ENCODE measurements around the gene CCDC117.
"Not testable (repeated sequence)": the region's sequence is repeated elsewhere in the genome, so short reads cannot be mapped to it uniquely, and the experiment has no call there.

The CCDC117 gene

DNA sequence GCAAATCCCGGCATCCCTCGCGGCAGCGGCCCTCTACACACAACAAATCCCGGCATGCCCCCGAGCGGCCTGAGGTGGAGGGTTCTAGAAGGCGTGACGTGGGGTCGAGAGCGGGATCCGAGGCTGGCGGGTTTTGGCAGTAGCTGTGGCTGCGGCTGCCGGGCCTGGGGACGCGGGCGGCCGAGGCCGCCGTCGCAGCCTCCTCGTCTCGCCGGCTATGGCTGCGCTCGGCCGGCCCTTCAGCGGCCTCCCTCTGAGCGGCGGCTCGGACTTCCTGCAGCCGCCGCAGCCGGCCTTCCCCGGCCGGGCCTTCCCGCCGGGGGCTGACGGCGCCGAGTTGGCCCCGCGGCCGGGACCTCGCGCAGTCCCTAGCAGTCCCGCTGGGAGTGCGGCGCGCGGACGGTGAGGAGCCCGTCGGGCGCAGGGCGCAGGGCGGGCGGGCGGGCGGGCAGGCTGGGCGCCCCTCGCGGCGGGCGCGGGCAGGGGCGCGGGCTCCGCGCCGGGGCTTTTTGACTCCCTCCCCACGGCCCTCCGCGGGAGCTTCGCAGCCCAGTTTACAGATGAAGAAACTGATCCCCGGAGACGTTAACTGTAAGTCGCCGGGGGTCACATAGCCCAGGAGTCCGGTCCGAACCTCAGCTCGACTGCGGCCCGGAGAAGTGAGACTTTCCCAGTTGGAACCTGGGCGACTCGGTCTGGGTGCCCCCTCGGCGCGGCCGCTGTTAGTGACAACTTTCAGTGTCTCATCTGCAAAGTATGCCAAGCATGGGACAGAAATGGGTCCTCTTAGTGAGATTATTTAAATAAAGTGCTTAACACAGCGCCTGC lies at the start of gene CCDC117:
Gene CCDC117, plus strand, starts transcription at position 63 of the 828 bp plus-strand sequence. Its CDS starts 155 bp downstream, at position 218.
- DNase-seq, result peak; percentile 47

DNA sequence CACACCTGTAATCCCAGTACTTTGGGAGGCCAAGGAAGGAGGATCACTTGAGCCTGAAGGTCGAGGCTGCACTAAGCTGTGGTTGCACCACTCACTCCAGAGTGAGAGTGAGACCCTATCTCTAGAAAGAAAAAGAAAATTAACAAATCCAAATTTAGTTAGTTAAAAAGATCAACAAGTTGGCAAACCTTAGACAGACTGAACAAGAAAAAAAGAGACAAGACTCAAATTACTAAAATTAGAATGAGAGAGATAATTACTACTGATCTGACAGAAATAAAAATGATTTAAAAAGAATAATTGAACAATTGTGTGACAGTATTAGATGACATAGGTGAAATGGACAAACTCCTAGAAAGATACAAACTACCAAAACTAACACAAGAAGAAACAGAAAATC lies 44.5 kb upstream of the CCDC117 start:
- no peak for DNase-seq

- DNase-seq, result no peak
These were observed 43.7 kb upstream of the CCDC117 start for GRCh38 chr22:28728621-28729313.

DNA sequence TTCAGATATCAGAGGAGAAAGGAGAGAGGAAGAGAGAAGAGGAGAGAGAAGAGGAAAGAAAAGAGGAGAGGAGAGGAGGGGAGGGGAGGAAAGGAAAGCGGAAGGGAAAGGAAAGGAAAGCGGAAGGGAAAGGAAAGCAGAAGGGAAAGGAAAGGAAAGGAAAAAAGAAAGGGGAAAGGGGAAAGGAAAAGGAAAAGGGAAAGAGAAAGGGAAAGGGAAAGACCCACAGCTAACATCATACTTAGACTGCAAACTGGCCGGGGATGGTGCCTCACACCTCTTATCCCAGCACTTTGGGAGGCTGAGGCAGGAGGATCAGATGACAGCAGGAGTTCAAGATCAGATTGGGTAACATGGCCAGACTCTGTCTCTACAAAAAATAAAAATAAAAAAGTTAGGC lies 42.3 kb upstream of the CCDC117 start:
- DNase-seq, result no peak

DNA sequence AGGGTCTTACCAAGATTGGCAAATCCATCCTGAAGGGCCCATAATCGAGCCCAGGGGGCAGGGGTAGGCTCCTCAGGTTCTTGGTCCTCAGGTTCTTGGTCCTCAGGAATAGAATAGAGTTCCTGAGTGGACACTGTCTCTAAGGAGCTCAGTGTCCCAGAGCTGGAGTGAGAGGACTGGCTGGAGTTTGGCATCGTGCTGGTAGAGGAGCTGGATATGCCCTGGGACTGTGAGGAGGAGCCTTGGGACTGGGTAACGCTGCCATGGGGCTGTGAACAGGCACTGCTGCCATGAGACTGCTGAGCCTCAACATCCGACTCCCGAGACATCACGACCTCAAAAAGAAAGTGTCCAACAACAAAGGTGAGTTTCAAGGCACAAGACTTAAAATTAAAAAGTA lies 38.1 kb upstream of the CCDC117 start:
- no peak for DNase-seq

DNA sequence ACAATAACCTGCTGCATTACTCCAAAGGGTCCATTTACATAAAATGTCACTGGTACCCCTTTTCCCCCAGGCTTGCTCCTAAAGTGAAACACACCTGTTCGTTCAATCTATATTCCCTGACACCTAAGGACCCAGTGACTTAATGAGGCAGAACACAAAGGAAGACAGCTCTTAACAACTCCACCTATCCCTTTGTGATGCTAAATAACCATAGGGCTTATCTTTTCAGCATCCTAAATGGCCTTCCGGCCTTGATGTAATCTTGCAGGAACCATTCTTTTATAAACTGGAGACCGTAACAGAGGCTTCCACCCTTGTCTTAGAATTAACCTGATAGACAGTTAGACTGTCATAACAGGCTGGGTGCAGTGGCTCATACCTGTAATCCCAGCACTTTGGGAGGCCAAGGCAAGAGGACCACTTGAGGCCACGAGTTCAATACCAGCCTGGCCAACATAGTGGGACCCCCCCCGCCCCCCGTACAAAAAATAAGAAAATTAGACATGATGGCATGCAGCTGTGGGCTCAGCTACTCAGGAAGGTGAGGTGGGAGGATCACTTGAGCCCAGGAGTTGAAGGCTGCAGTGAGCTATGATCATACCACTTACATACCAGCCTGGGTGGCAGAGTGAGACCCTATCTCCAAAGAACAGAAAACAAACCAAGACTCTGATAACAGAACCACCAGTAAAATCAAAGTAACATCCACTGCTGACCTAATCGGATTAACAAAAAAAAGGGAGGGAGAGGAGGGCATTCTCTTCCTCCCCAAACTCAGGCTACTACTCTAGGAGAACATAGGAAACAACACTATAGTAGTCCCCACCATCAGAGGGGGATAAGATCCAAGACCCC lies 36.0 kb upstream of the CCDC117 start:
- no peak for DNase-seq

DNA sequence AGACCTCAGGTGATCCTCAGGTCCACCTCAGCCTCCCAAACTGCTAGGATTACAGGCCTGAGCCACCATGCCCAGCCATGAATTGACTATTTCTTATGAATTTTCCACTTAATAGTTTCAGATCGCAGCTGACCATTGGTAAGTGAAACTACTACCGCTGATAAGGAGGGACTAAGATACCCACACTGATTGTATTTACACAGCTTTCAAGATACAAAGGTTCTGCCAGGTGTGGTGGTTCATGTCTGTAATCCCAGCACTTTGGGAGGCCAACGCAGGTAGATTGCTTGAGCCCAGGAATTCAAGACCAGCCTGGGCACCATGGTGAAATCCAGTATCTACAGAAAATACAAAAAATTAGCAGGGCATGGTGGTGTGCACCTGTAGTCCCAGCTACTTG lies 34.8 kb upstream of the CCDC117 start:
- DNase-seq, result no peak

- not testable (repeated sequence) for DNase-seq
These were observed 33.6 kb upstream of the CCDC117 start for GRCh38 chr22:28738876-28739275.

- no peak for DNase-seq
These were observed 31.2 kb upstream of the CCDC117 start for GRCh38 chr22:28741200-28741784.

- DNase-seq, result peak; percentile 84
These were observed 30.5 kb upstream of the CCDC117 start, which contains the start of the genes CHEK2 and HSCB for GRCh38 chr22:28741785-28742561. Gene CHEK2 (minus strand): TSS chr22:28741820. CDS start chr22:28734721, 7,099 bp downstream. Gene HSCB (plus strand): TSS chr22:28742039. CDS start chr22:28742096, 57 bp downstream.

GRCh38 chr22:28742562-28742962 lies 29.9 kb upstream of the CCDC117 start:
- DNase-seq, result no peak

GRCh38 chr22:28743852-28744251 lies 28.6 kb upstream of the CCDC117 start:
- DNase-seq, result no peak

DNA sequence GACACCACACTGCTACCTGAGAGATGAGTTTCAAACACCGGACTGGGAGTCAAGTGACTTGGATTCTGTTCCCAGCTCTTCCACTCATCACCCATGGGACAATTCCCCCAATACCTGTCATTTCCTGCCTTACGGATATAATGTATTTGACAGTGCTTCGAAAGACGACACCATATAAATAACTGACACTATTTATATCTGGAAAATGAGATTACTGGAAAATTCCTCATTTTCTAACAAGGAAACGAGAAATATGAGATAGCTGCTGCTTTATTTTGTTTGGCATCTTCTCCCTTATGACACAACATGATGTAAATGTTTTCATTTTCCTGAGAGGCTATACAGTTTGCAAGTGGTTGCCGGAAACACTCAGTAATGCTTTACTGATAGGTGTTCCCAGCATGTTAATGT lies 22.0 kb upstream of the CCDC117 start:
- DNase-seq, result no peak

DNA sequence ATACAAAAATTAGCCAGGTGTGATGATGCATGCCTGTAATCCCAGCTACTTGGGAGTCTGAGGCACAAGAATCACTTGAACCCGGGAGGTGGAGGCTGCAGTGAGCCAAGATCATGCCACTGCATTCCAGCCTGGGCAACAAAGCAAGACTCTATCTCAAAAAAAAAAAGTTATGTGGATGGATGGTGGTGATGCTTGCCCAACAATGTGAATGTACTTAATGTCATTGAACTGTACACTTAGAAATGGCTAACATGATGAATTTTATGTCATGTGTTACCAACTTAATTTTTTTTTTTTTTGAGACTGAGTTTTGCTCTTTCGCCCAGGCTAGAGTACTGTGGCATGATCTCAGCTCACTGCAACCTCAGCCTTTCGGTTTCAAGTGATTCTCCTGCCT lies 18.0 kb upstream of the CCDC117 start:
- DNase-seq, result not testable (repeated sequence)

GRCh38 chr22:28759861-28760560 lies 12.5 kb upstream of the CCDC117 start:
- no peak for DNase-seq

DNA sequence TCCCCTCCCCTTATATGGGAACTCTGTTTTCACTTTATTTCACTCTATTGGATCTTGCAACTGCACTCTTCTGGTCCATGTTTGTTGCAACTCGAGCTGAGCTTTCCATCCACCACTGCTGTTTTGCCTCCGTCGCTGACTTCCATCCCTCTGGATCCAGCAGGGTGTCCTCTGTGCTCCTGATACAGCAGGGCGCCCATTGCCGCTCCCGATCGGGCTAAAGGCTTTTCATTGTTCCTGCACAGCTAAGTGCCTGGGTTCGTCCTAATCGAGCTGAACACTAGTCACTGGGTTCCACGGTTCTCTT lies 11.1 kb upstream of the CCDC117 start:
- DNase-seq, result no peak

DNA sequence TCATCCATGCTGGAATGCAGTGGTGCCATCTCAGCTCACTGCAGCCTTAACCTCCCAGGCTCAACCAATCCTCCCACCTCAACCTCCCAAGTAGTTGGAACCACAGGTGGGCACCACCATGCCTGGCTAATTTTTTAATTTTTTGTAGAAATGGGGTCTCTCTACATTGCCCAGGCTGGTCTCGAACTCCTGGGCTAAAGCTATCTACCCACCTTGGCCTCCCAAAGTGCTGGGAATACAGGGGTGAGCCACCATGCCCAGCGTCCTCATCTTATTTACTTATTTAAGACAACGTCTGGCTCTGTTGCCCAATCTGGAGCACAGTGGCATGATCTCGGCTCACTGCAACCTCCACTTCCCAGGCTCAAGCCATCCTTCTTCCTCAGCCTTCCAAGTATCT lies 10.5 kb upstream of the CCDC117 start:
- not testable (repeated sequence) for DNase-seq

DNA sequence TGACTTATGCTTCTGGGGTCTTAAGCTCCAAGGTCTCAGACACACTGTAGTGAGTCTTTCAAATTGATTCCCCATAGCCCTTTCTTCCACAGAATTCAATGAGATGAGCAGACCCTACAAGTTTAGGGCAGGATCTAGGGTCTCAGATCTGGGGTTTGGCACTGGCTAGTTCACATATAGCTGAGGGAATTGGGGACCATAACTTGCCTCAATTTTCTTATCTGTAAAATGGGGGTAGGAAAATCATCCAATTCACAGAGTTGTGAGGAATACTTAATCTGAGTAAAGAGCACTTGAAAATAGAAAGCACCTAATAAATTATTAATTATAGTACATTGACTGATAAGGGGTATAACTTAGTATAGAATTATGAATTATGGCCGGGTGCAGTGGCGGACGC lies 5.9 kb upstream of the CCDC117 start:
- no peak for DNase-seq

- DNase-seq, result no peak
These were observed 3.6 kb upstream of the CCDC117 start for GRCh38 chr22:28768701-28769393.

DNA sequence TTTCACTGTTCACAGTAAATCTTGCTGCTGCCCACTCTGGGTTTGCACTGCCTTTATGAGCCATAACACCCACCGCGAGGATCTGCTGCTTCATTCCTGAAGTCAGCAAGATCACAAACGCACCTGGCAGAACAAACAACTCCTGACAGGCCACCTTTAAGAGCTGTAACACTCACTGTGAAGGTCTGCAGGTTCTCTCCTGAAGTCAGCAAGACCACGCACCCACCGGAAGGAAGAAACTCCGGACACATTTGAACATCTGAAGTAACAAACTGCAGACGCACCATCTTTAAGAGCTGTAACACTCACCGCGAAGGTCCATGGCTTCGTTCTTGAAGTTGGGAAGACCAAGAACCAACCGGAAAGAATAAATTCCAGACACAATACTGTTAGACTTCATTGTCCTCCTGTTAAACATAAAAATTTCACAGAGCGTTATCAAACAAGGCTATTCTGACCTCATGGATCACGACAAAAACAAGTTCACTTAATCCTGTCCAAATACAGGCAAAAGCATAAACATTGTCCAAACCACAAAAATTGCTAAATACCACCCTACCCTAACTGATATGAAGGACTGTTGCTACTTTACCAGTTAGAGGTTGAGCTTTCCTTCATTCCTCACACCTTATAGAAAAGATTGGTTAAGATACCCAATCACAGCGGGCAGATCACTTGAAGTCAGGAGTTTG lies 3.0 kb upstream of the CCDC117 start:
- DNase-seq, result no peak

All from NCI-H2081 treated with DMSO at 0.1 percent for 48 hours (cell line).